Epithelial cell of proximal tubule (primary cell): ENCODE measurements around the gene PARVG. TPM values are rescaled to one million over a fixed set of nuclear protein-coding genes. Genes with fewer than 3 reads are reported as not detected.

Source experiments
- DNase-seq: peaks from one replicate; pipeline ENCODE4 v3.0.0-alpha.2; 2011; ENCODE audit warnings: low read depth
- H3K4me3 ChIP-seq: 2 replicates; pipeline ENCODE4 v1.5.1; 2011; ENCODE audit warnings: low read depth, mild to moderate bottlenecking, low read length
- total RNA-seq: library from RNA; depleted of rRNA; stranded (reverse); fragments of >200 nt; gene quantifications from 2 replicates; pipeline ENCODE4 v1.2.3, GENCODE V29; 2015
- TF ChIP-seq, protein P1 (sequence below): conservative IDR thresholded peaks from 2 replicates; pipeline ENCODE4 v1.5.1; 2012; ENCODE audit warnings: low read depth, mild to moderate bottlenecking, low read length

Gene PARVG
- total RNA-seq, 1 donor from 2014 or later = not detected

GRCh38 chr22:44188986-44189630, 8.4 kb downstream of the PARVG start:
- no peak overlapping the region for H3K4me3 ChIP-seq
- TF ChIP-seq, protein P1, sequence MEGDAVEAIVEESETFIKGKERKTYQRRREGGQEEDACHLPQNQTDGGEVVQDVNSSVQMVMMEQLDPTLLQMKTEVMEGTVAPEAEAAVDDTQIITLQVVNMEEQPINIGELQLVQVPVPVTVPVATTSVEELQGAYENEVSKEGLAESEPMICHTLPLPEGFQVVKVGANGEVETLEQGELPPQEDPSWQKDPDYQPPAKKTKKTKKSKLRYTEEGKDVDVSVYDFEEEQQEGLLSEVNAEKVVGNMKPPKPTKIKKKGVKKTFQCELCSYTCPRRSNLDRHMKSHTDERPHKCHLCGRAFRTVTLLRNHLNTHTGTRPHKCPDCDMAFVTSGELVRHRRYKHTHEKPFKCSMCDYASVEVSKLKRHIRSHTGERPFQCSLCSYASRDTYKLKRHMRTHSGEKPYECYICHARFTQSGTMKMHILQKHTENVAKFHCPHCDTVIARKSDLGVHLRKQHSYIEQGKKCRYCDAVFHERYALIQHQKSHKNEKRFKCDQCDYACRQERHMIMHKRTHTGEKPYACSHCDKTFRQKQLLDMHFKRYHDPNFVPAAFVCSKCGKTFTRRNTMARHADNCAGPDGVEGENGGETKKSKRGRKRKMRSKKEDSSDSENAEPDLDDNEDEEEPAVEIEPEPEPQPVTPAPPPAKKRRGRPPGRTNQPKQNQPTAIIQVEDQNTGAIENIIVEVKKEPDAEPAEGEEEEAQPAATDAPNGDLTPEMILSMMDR = no peak
- DNase-seq = no peak

GRCh38 chr22:44190381-44190976, 9.8 kb downstream of the PARVG start:
- H3K4me3 ChIP-seq = no peak overlapping the region
- no peak for DNase-seq
- TF ChIP-seq, protein P1 = no peak

DNA sequence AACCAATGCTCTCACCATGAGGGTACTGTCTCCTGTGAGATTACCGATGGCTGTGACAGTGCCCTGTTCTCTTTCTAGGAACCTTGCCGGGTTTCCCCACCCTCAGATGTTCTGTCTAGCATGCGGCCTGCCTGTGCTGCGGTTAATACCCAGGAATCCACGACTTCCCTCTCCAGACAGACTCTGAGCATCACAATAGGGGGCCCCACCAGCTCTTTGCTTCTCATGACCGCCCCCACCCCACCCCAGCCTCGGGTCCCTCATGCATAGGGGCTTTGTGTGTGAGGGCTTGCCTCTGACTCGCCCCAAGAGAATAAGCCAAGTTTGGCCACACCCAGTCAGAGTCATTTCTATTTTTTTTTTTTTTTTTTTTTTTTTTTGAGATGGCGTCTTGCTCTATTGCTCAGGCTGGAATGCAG, 10.3 kb downstream of the PARVG start:
- DNase-seq = no peak
- no peak overlapping the region for H3K4me3 ChIP-seq
- TF ChIP-seq, protein P1 = no peak

DNA sequence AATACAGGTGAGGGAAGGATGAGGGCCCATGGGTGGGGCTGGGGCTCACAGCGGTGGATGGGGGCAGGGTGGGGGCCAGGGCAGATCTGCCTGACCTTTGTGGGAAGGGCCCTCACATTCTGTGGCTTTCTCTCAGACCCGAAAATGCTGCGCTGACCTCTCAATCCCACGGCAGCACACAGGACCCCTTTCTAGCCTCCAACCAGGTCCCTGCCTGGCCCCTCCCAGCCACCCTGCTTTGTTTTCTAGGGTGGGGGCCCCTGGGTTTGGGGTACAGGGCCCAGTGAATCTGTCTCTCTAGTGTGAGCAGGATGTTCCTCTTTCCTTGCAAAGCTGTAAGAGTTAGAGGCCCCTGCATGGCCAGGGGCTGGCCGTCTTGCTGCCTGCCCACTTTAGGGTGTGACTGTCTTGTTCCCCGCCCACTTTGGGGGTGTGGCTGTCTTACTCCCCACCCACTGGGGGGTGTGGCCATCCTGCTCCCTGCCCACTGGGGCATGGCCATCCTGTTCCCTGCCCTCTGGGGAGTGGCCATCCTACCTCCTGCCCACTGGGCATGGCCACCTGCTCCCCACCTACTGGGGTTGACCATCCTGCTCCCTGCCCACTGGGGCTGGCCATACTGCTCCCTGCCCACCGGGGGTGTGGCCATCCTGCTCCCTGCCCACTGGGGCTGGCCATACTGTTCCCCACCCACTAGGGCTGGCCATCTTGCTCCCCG, 11.5 kb downstream of the PARVG start:
- TF ChIP-seq, protein P1 = no peak
- no peak overlapping the region for H3K4me3 ChIP-seq
- DNase-seq = no peak

- no peak overlapping the region for H3K4me3 ChIP-seq
- TF ChIP-seq, protein P1 = no peak
- DNase-seq = no peak
Observed at GRCh38 chr22:44192816-44193534, 12.2 kb downstream of the PARVG start.

- no peak for DNase-seq
- TF ChIP-seq, protein P1 = no peak
Observed at GRCh38 chr22:44193535-44193891, 12.8 kb downstream of the PARVG start.

More at GRCh38 chr22:44193535-44193891, 12.8 kb downstream of the PARVG start:
- H3K4me3 ChIP-seq = no peak overlapping the region
